Measurements from ENCODE around the gene ARHGAP35.
"Not testable (repeated sequence)": the region's sequence is repeated elsewhere in the genome, so short reads cannot be mapped to it uniquely, and the experiment has no call there.

The ARHGAP35 gene

GRCh38 chr19:46882034-46882433 lies 21.2 kb downstream of the ARHGAP35 start:
- peaks cover 0 to 2% of the 10 kb centered on the region in 2 experiments for H3K36me3 ChIP-seq (ENCODE audit: control insufficient read depth in 1 of 2, insufficient read depth in 2 of 2, low read length in 2 of 2)
- DNase-seq: no peak
- no peaks in the 10 kb centered on the region for H3K79me1 ChIP-seq (ENCODE audit: low read length)
- no peak overlapping the region for H2BK12ac ChIP-seq (ENCODE audit: low read length)
- no peak overlapping the region for H3K14ac ChIP-seq (ENCODE audit: low read length)
- peaks cover 0 to 2% of the 10 kb centered on the region in 2 experiments for H3K4me1 ChIP-seq (ENCODE audit: control insufficient read depth in 1 of 2, insufficient read depth in 2 of 2, low read length in 2 of 2)
- no peak overlapping the region for H2AFZ ChIP-seq (ENCODE audit: insufficient read depth, low read length, poor library complexity)
- H4K8ac ChIP-seq (ENCODE audit: low read depth, low read length): no peak overlapping the region
- H2BK5ac ChIP-seq (ENCODE audit: low read depth, low read length, poor library complexity): no peak overlapping the region
- no peak overlapping the region for H3K9ac ChIP-seq (ENCODE audit: low read length)
- H3K4me2 ChIP-seq (ENCODE audit: low read length): no peak overlapping the region
- H3K9me3 ChIP-seq (ENCODE audit: insufficient read depth, low read depth, low read length): no peaks in the 10 kb centered on the region
- H3K79me2 ChIP-seq (ENCODE audit: control insufficient read depth, insufficient read depth, low read length, poor library complexity): peaks cover 2% of the 10 kb centered on the region
- H3K23ac ChIP-seq (ENCODE audit: low read length): no peak overlapping the region
- no peak overlapping the region for H3K27ac ChIP-seq (ENCODE audit: low read depth, low read length)
- no CpG with 5 or more reads among the region's 4 CpGs for WGBS (ENCODE audit: extremely low coverage, insufficient coverage, insufficient read length)
- no peak overlapping the region for H3K4ac ChIP-seq (ENCODE audit: low read depth, low read length)
- H3K27me3 ChIP-seq (ENCODE audit: insufficient read depth, low read length): no peaks in the 10 kb centered on the region
- H4K91ac ChIP-seq (ENCODE audit: low read depth, low read length): no peak overlapping the region
- no peak overlapping the region for H3K18ac ChIP-seq (ENCODE audit: low read length)
- no peak overlapping the region for H2BK120ac ChIP-seq (ENCODE audit: insufficient read depth, low read length, poor library complexity)
- H2AK5ac ChIP-seq (ENCODE audit: low read length): no peak overlapping the region
- H4K12ac ChIP-seq (ENCODE audit: low read depth, low read length): no peak overlapping the region
- H3K4me3 ChIP-seq (ENCODE audit: low read depth, low read length): no peak overlapping the region

GRCh38 chr19:46882751-46883150 lies 22.0 kb downstream of the ARHGAP35 start:
- H2BK5ac ChIP-seq (ENCODE audit: low read depth, low read length, poor library complexity); H3K9me3 ChIP-seq (ENCODE audit: insufficient read depth, low read depth, low read length); H3K36me3 ChIP-seq (ENCODE audit: control insufficient read depth in 1 of 2, insufficient read depth in 2 of 2, low read length in 2 of 2); H3K4me2 ChIP-seq (ENCODE audit: low read length); H3K79me2 ChIP-seq (ENCODE audit: control insufficient read depth, insufficient read depth, low read length, poor library complexity); H3K14ac ChIP-seq (ENCODE audit: low read length); H3K27me3 ChIP-seq (ENCODE audit: insufficient read depth, low read length); H3K27ac ChIP-seq (ENCODE audit: low read depth, low read length); H4K8ac ChIP-seq (ENCODE audit: low read depth, low read length); H3K23ac ChIP-seq (ENCODE audit: low read length); H2AFZ ChIP-seq (ENCODE audit: insufficient read depth, low read length, poor library complexity); H3K4ac ChIP-seq (ENCODE audit: low read depth, low read length); H3K79me1 ChIP-seq (ENCODE audit: low read length); H3K9ac ChIP-seq (ENCODE audit: low read length); H3K18ac ChIP-seq (ENCODE audit: low read length); H2BK12ac ChIP-seq (ENCODE audit: low read length); H4K12ac ChIP-seq (ENCODE audit: low read depth, low read length); H4K91ac ChIP-seq (ENCODE audit: low read depth, low read length); H2AK5ac ChIP-seq (ENCODE audit: low read length); DNase-seq; H2BK120ac ChIP-seq (ENCODE audit: insufficient read depth, low read length, poor library complexity); H3K4me3 ChIP-seq (ENCODE audit: low read depth, low read length); H3K4me1 ChIP-seq (ENCODE audit: control insufficient read depth in 1 of 2, insufficient read depth in 2 of 2, low read length in 2 of 2): not testable (repeated sequence)
- WGBS (ENCODE audit: extremely low coverage, insufficient coverage, insufficient read length): no CpG with 5 or more reads among the region's 4 CpGs

- H3K14ac ChIP-seq (ENCODE audit: low read length): no peak overlapping the region
- H3K79me2 ChIP-seq (ENCODE audit: control insufficient read depth, insufficient read depth, low read length, poor library complexity): no peaks in the 10 kb centered on the region
- H3K36me3 ChIP-seq (ENCODE audit: control insufficient read depth in 1 of 2, insufficient read depth in 2 of 2, low read length in 2 of 2): no peaks in the 10 kb centered on the region
- H3K27me3 ChIP-seq (ENCODE audit: insufficient read depth, low read length): no peaks in the 10 kb centered on the region
- H3K4ac ChIP-seq (ENCODE audit: low read depth, low read length): no peak overlapping the region
- H2AK5ac ChIP-seq (ENCODE audit: low read length): no peak overlapping the region
- H4K91ac ChIP-seq (ENCODE audit: low read depth, low read length): no peak overlapping the region
- no peak overlapping the region for H4K12ac ChIP-seq (ENCODE audit: low read depth, low read length)
- no peak overlapping the region for H2BK120ac ChIP-seq (ENCODE audit: insufficient read depth, low read length, poor library complexity)
- no peak for DNase-seq
- H3K4me3 ChIP-seq (ENCODE audit: low read depth, low read length): no peak overlapping the region
- H3K79me1 ChIP-seq (ENCODE audit: low read length): no peaks in the 10 kb centered on the region
- no peak overlapping the region for H2BK12ac ChIP-seq (ENCODE audit: low read length)
- no peak overlapping the region for H3K27ac ChIP-seq (ENCODE audit: low read depth, low read length)
- no peak overlapping the region for H3K23ac ChIP-seq (ENCODE audit: low read length)
- H4K8ac ChIP-seq (ENCODE audit: low read depth, low read length): no peak overlapping the region
- no peak overlapping the region for H3K18ac ChIP-seq (ENCODE audit: low read length)
- H3K4me2 ChIP-seq (ENCODE audit: low read length): no peak overlapping the region
- no peak overlapping the region for H2AFZ ChIP-seq (ENCODE audit: insufficient read depth, low read length, poor library complexity)
- no CpG with 5 or more reads among the region's 2 CpGs for WGBS (ENCODE audit: extremely low coverage, insufficient coverage, insufficient read length)
- no peak overlapping the region for H2BK5ac ChIP-seq (ENCODE audit: low read depth, low read length, poor library complexity)
- no peaks in the 10 kb centered on the region for H3K9me3 ChIP-seq (ENCODE audit: insufficient read depth, low read depth, low read length)
- no peaks in the 10 kb centered on the region for H3K4me1 ChIP-seq (ENCODE audit: control insufficient read depth in 1 of 2, insufficient read depth in 2 of 2, low read length in 2 of 2)
- H3K9ac ChIP-seq (ENCODE audit: low read length): no peak overlapping the region
Observed at GRCh38 chr19:46885411-46885810, 24.6 kb downstream of the ARHGAP35 start.

GRCh38 chr19:46886546-46887239 lies 25.9 kb downstream of the ARHGAP35 start:
- Histone ChIP-seq H3K4me2 (ENCODE audit: low read length) (no peak overlapping the region), H2BK12ac (ENCODE audit: low read length) (no peak overlapping the region), H4K91ac (ENCODE audit: low read depth, low read length) (no peak overlapping the region), H3K27ac (ENCODE audit: low read depth, low read length) (no peak overlapping the region), H3K14ac (ENCODE audit: low read length) (no peak overlapping the region), H3K4ac (ENCODE audit: low read depth, low read length) (no peak overlapping the region), H3K79me1 (ENCODE audit: low read length) (no peaks in the 10 kb centered on the region), H3K36me3 (ENCODE audit: control insufficient read depth in 1 of 2, insufficient read depth in 2 of 2, low read length in 2 of 2) (no peaks in the 10 kb centered on the region), H2BK120ac (ENCODE audit: insufficient read depth, low read length, poor library complexity) (no peak overlapping the region), H2AK5ac (ENCODE audit: low read length) (no peak overlapping the region), H3K18ac (ENCODE audit: low read length) (no peak overlapping the region), H3K23ac (ENCODE audit: low read length) (no peak overlapping the region), H4K12ac (ENCODE audit: low read depth, low read length) (no peak overlapping the region), H4K8ac (ENCODE audit: low read depth, low read length) (no peak overlapping the region), H3K4me3 (ENCODE audit: low read depth, low read length) (no peak overlapping the region), H3K27me3 (ENCODE audit: insufficient read depth, low read length) (no peaks in the 10 kb centered on the region), H2BK5ac (ENCODE audit: low read depth, low read length, poor library complexity) (no peak overlapping the region), H3K9ac (ENCODE audit: low read length) (no peak overlapping the region), H3K4me1 (ENCODE audit: control insufficient read depth in 1 of 2, insufficient read depth in 2 of 2, low read length in 2 of 2) (peaks cover 0 to 6% of the 10 kb centered on the region in 2 experiments), H3K79me2 (ENCODE audit: control insufficient read depth, insufficient read depth, low read length, poor library complexity) (no peaks in the 10 kb centered on the region), H3K9me3 (ENCODE audit: insufficient read depth, low read depth, low read length) (no peaks in the 10 kb centered on the region), H2AFZ (ENCODE audit: insufficient read depth, low read length, poor library complexity) (no peak overlapping the region)
- WGBS (ENCODE audit: extremely low coverage, insufficient coverage, insufficient read length): no CpG with 5 or more reads among the region's 5 CpGs
- DNase-seq: no peak

Data from trophoblast cell (in vitro differentiated cells and primary cell).